Stimulated activated naive CD8-positive, alpha-beta T cell treated with anti-CD3 and anti-CD28 coated beads, Interleukin-15, Interleukin-2, amounts not matched to agents 100 U/mL and 50 U/mL, for 24 hours (primary cell): ENCODE measurements around the gene CDC42EP2.
A peak's percentile ranks its signal among the peaks of the same experiment; 100 is the strongest.

Experiments
- ATAC-seq: fragments of 150-1000 bp; cut with Tn5 transposase; one replicate; pipeline ENCODE4 v1.10.0; 2021
- DNase-seq: peaks from one replicate; pipeline ENCODE4 v3.0.0; 2021

CDC42EP2 gene

GRCh38 chr11:65356394-65356972, 41.8 kb downstream of the CDC42EP2 start:
- no peak for DNase-seq

GRCh38 chr11:65357856-65358356, 43.2 kb downstream of the CDC42EP2 start:
- no peak for DNase-seq
- ATAC-seq, result no peak

More at GRCh38 chr11:65356394-65356972, 41.8 kb downstream of the CDC42EP2 start:
- no peak for ATAC-seq

- DNase-seq, result no peak
- peak; percentile 33 for ATAC-seq
These were observed 47.8 kb downstream of the CDC42EP2 start for GRCh38 chr11:65362320-65362931.

- no peak for ATAC-seq
- DNase-seq, result no peak
These were observed 48.3 kb downstream of the CDC42EP2 start for GRCh38 chr11:65362966-65363365.

GRCh38 chr11:65363770-65364169, 49.1 kb downstream of the CDC42EP2 start:
- DNase-seq, result no peak
- no peak for ATAC-seq

GRCh38 chr11:65366340-65366773, 51.7 kb downstream of the CDC42EP2 start:
- peak; percentile 66 for ATAC-seq
- DNase-seq, result no peak

GRCh38 chr11:65370659-65371049, 56.0 kb downstream of the CDC42EP2 start:
- ATAC-seq (no peak), DNase-seq (no peak)
